Retinal pigment epithelial cell (primary cell): ENCODE measurements around the gene ATP2C2.

Experiments
- DNase-seq: peaks from one replicate; pipeline ENCODE4 v3.0.0-alpha.2; 2010; ENCODE audit warnings: low read depth
- H3K4me3 ChIP-seq: 2 replicates; pipeline ENCODE4 v1.5.1; 2011; ENCODE audit warnings: mild to moderate bottlenecking, low read length, control low read depth, moderate library complexity
- TF ChIP-seq, protein P1 (sequence below): conservative IDR thresholded peaks from 2 replicates; pipeline ENCODE4 v1.5.1; 2011; ENCODE audit warnings: low read depth, low read length, control low read depth, inconsistent platforms

Gene ATP2C2

DNA sequence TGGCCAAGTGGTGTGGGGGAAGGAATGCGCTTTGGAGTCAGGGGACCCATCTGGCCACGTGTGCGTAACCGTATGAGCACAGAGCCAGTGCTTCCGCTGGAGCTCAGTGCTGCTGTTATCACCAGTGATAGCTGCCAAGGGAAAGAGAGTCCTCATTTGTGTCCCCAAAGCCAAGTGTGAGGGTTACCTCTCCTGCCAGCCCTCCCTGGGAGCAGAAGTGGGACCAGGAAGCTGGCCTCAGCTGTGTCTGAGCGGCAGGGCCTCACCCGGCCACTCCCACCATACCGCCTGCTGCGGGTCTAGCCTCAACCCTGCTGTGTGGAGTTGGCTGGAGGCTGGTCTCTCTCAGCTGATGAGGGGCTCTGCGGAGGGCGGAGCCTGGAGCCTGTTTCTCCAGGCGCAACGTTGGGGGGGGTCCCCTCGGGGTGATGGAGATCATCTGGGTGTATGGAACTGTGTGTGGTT, 91.6 kb downstream of the ATP2C2 start:
- TF ChIP-seq, protein P1, sequence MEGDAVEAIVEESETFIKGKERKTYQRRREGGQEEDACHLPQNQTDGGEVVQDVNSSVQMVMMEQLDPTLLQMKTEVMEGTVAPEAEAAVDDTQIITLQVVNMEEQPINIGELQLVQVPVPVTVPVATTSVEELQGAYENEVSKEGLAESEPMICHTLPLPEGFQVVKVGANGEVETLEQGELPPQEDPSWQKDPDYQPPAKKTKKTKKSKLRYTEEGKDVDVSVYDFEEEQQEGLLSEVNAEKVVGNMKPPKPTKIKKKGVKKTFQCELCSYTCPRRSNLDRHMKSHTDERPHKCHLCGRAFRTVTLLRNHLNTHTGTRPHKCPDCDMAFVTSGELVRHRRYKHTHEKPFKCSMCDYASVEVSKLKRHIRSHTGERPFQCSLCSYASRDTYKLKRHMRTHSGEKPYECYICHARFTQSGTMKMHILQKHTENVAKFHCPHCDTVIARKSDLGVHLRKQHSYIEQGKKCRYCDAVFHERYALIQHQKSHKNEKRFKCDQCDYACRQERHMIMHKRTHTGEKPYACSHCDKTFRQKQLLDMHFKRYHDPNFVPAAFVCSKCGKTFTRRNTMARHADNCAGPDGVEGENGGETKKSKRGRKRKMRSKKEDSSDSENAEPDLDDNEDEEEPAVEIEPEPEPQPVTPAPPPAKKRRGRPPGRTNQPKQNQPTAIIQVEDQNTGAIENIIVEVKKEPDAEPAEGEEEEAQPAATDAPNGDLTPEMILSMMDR: no peak
- no peak overlapping the region for H3K4me3 ChIP-seq
- DNase-seq: no peak

DNA sequence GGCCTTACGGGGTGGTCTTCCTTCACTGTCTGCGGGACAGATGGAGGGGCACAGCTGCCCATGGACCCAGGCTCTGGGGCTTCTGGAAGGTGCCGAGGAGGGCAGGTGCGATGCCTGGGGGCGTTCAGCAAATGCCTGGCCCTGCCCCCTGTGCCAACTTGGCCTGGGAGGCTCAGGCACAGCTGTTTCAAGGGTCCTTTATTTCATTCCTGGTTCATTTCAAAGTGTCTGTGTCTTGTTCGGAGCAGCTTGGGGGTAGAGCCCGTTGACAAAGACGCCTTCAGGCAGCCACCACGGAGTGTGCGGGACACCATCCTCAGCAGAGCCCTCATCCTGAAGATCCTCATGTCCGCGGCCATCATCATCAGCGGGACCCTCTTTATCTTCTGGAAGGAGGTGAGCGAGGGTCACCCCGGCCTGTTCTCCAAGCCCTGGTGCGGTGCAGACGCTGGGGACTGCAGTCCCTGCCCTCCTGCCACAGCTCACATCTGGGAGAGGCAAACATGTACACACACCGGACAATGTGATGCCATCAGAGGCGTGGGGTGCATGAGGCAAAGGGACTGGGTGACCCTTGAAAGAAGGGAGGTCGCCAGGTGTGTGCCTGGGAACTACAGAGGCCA, 92.2 kb downstream of the ATP2C2 start:
- no peak for DNase-seq
- no peak overlapping the region for H3K4me3 ChIP-seq
- TF ChIP-seq, protein P1: no peak

DNA sequence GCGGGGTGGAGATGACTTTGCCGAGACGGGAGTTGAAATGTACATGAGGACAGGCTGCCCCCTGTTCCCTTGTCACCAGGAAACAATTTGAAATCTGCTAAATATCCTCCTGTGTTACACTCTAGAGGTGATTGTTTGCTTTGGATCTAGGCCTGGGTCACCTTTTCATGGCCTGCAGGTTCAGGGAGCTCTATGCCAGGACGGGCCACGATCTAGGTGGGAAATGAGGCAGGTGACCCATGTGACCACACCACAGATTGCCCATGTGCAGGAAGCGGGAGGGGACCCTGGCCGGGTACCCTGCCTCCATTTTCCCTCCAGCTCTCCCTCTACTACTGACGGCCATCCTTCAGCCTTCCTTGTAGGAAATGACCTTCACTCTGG, 92.7 kb downstream of the ATP2C2 start:
- TF ChIP-seq, protein P1: no peak
- no peak for DNase-seq
- no peak overlapping the region for H3K4me3 ChIP-seq

DNA sequence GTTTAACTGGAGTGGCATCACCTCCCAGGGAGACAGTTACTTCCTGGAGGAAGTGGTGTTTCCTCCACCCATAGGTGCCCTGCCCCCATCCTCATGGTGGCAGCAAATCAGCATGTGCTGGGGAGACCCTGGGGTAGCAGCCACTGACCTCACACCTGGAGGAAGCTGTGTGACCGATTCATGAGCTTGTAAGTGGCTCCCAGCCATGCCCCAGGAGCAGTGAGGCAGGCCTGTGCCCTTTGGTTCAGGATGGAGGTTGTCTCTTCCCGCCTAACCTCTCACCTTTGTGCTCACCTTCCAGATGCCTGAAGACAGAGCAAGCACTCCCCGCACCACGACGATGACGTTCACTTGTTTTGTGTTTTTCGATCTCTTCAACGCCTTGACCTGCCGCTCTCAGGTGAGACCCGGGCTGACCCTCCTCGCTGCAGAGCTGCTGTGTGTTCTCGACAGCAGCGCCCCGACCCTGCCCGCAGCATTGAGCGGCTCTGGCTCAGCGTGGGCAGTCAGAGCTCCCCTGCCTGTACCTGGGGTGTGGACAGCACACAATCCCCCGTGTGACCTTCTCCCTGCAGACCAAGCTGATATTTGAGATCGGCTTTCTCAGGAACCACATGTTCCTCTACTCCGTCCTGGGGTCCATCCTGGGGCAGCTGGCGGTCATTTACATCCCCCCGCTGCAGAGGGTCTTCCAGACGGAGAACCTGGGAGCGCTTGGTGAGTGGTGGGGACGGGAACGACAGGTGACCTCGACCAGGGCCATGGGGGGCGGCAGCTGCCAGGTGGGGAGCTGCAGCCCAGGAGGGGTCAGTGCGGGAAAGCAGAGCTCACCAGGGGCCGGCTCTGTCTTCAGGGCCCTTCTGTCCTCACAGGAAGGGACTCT, 93.3 kb downstream of the ATP2C2 start:
- TF ChIP-seq, protein P1: no peak
- DNase-seq: no peak
- no peak overlapping the region for H3K4me3 ChIP-seq

DNA sequence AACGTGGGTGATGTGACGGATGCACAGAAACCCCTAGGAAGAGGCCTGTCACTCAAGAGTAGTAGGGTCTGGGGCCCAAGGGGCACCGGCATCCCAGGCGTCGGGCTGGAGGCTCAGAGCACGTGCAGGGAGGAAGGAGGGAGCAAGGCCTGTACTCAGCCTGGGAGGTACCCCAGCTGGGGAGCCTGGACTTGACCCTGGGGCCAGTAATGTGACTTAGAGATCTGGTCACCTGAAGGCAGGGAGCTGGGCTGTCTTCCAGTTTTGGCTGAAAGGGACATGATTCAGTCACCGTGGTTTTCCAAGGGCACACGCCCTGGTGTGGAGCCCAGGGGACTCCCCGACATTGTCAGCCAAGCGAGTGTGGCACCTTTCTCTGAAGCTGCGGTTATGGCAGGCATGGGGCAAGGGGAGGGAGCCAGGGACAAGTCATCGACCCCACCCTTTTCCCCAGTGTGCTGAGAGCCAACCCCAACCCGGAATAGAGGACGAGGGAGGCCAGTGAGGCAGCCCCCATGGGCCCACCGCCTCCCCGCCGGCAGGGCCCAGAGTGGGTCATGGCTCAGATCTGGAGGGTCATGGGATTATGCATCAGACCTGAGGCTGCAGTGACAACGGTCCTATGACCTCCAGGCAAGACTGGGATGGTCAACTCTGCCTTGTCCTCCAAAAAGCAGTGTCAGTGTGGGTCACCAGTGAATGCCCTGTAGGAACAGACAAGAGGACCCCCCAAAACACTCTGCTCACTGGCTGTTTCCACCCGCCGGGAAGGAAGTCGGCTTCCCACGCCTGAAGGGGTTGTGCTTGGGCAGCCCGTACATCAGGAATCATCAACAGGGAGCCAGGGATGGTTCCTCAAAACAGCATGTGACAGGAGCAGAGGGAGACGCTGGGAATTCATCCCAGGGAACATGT, 94.2 kb downstream of the ATP2C2 start:
- H3K4me3 ChIP-seq: no peak overlapping the region
- TF ChIP-seq, protein P1: no peak
- no peak for DNase-seq

DNA sequence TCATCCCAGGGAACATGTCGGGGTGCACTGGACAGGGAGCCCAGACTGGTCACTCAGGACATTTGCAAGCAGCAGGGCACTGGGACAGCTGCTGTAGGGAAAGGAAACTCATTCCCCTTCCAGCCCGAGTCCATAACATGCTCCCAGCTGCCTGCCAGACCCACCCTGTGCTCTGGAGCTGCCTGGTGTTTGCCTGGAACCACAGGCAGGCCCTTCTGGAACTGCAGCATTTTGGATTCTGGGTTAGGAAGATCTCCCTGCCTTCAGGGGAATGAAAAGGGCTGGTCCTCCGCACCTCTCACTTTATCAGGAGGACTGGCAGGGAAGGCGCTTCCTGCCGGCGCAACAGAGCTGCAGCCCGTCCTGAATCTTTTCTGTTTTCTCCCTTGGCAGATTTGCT, 94.9 kb downstream of the ATP2C2 start:
- DNase-seq: no peak
- TF ChIP-seq, protein P1: no peak
- H3K4me3 ChIP-seq: no peak overlapping the region
